HepG2 (cell line): ENCODE measurements around the gene KRTDAP. TPM values are rescaled to one million over a fixed set of nuclear protein-coding genes. Genes with fewer than 3 reads are reported as not detected.

Experiments used
- ATAC-seq: fragments of 200-7000 bp; cut with Tn5 transposase; 3 replicates; pipeline ENCODE4 v1.9.1; 2020; ENCODE audit warnings: mild to moderate bottlenecking, moderate library complexity
- BruUV-seq: library from RNA; stranded (reverse); fragments of 400-500 nt; replicated peaks from 2 replicates; lab custom pipeline; 2021; lab: Mats Ljungman, UMichigan
- CTCF ChIA-PET: fragments of 300-600 bp; formaldehyde crosslinking; extraction: SDS; loops from one replicate; lab custom pipeline; 2021; ENCODE audit warnings: low total read pairs, inconsistent platforms, low intra/inter-chr PET ratio; lab: Yijun Ruan, JAX
- POLR2A ChIA-PET: fragments of 350-600 bp; sonication (Branson Sonifier 250); formaldehyde crosslinking; loops from one replicate; lab custom pipeline; 2020; ENCODE audit warnings: antibody characterized with exemption, inconsistent platforms; lab: Yijun Ruan, JAX
- DNase-seq: peaks from one replicate; pipeline ENCODE4 v3.0.0-alpha.2; 2015; ENCODE audit warnings: low spot score
- FAIRE-seq: peaks from 3 replicates; lab custom pipeline; 2011; peaks lifted over from hg19 to GRCh38; lab: Jason Lieb, UNC
- H2AFZ ChIP-seq: one replicate; pipeline ENCODE4 v1.6.1; 2011; ENCODE audit warnings: low read length, inconsistent platforms
- H3K27ac ChIP-seq: fragments of 300-600 bp; 3 replicates; pipeline ENCODE4 v1.8.0; 2011; ENCODE audit warnings: mixed run types, mild to moderate bottlenecking, mixed read lengths, low read length, inconsistent platforms; ENCODE audit not compliant: insufficient read depth; ENCODE audit errors: extremely low read length
- H3K27me3 ChIP-seq, 2 experiments: fragments of 200-600 bp in 1 of 2; 2 replicates in 1 of 2; 3 replicates in 1 of 2; pipeline versions ENCODE4 v1.6.0 to v1.8.0; 2011; ENCODE audit warnings: low read length in 2 of 2, mild to moderate bottlenecking in 2 of 2, moderate library complexity in 2 of 2, inconsistent platforms in 1 of 2; ENCODE audit not compliant: insufficient read depth in 2 of 2, control insufficient read depth in 1 of 2
- H3K36me3 ChIP-seq, 2 experiments: fragments of 200-600 bp in 1 of 2; replicated peaks in 1 of 2; 2 replicates in 1 of 2; 3 replicates in 1 of 2; pipeline versions ENCODE4 v1.5.1 to v1.8.0; 2011; ENCODE audit warnings: low read length in 2 of 2, inconsistent platforms in 1 of 2; ENCODE audit not compliant: insufficient read depth in 2 of 2, control insufficient read depth in 1 of 2
- H3K4me1 ChIP-seq: 2 replicates; pipeline ENCODE4 v1.5.1; 2012; ENCODE audit warnings: low read length, inconsistent platforms; ENCODE audit not compliant: insufficient read depth
- H3K4me2 ChIP-seq: 2 replicates; pipeline ENCODE4 v1.6.0; 2011; ENCODE audit warnings: low read depth, low read length, inconsistent platforms
- H3K4me3 ChIP-seq, 3 experiments: fragments of 200-600 bp in 1 of 3; sonication (generic), shearing (Covaris generic) in 1 of 3; replicated peaks in 1 of 3; 2 replicates each; pipeline ENCODE4 v1.5.1; 2011 to 2016; ENCODE audit warnings: low read length in 3 of 3, inconsistent platforms in 2 of 3, low read depth in 2 of 3, mild to moderate bottlenecking in 2 of 3, control low read depth in 1 of 3, mixed read lengths in 1 of 3; ENCODE audit not compliant: insufficient read depth in 1 of 3
- H3K79me2 ChIP-seq: one replicate; pipeline ENCODE4 v1.6.1; 2011; ENCODE audit warnings: low read length, inconsistent platforms; ENCODE audit not compliant: insufficient read depth
- H3K9ac ChIP-seq: 2 replicates; pipeline ENCODE4 v1.6.0; 2011; ENCODE audit warnings: mild to moderate bottlenecking, low read depth, low read length, inconsistent platforms; ENCODE audit not compliant: insufficient read depth
- H3K9me3 ChIP-seq: 2 replicates; pipeline ENCODE4 v1.5.1; 2012; ENCODE audit warnings: mild to moderate bottlenecking, low read length
- H4K20me1 ChIP-seq: 2 replicates; pipeline ENCODE4 v1.6.0; 2011; ENCODE audit warnings: inconsistent platforms, mild to moderate bottlenecking, low read length, moderate library complexity; ENCODE audit not compliant: insufficient read depth
- CTCF ChIP-seq: sonication (generic); formaldehyde crosslinking; IDR thresholded peaks from 2 replicates; pipeline ENCODE4 v1.5.0; 2020; ENCODE audit warnings: mild to moderate bottlenecking, missing genetic modification reagents, moderate library complexity
- ESRRA ChIP-seq: sonication (generic); formaldehyde crosslinking; IDR thresholded peaks from 2 replicates; pipeline ENCODE4 v1.5.1; 2020; ENCODE audit warnings: mild to moderate bottlenecking, low read depth, missing genetic modification reagents
- GPN1 ChIP-seq: sonication (generic); formaldehyde crosslinking; IDR thresholded peaks from 2 replicates; pipeline ENCODE4 v1.5.1; 2020; ENCODE audit warnings: missing genetic modification reagents, borderline replicate concordance
- HNRNPK ChIP-seq: fragments of 200-400 bp; formaldehyde crosslinking; IDR thresholded peaks from 2 replicates; pipeline ENCODE4 v1.6.1; 2018; ENCODE audit warnings: low read length, low read depth, moderate library complexity, mild to moderate bottlenecking; ENCODE audit not compliant: poor library complexity, severe bottlenecking
- KDM5B ChIP-seq: sonication (generic); formaldehyde crosslinking; IDR thresholded peaks from 2 replicates; pipeline ENCODE4 v1.4.0; 2020; ENCODE audit warnings: missing genetic modification reagents, mild to moderate bottlenecking, borderline replicate concordance
- SP5 ChIP-seq: IDR thresholded peaks from 2 replicates; pipeline ENCODE4 v1.6.1; 2016; ENCODE audit warnings: low read depth, borderline replicate concordance
- TRIM24 ChIP-seq: sonication (generic); formaldehyde crosslinking; IDR thresholded peaks from 2 replicates; pipeline ENCODE4 v1.8.0; 2022; ENCODE audit warnings: mild to moderate bottlenecking, missing genetic modification reagents
- ZFY ChIP-seq: sonication (generic); formaldehyde crosslinking; IDR thresholded peaks from 2 replicates; pipeline ENCODE4 v1.4.0; 2020; ENCODE audit warnings: missing genetic modification reagents
- ZNF12 ChIP-seq: sonication (generic); formaldehyde crosslinking; IDR thresholded peaks from 2 replicates; pipeline ENCODE4 v1.5.0; 2020; ENCODE audit warnings: missing genetic modification reagents
- ZNF607 ChIP-seq: sonication (generic); formaldehyde crosslinking; IDR thresholded peaks from 2 replicates; pipeline ENCODE4 v1.5.1; 2020; ENCODE audit warnings: missing genetic modification reagents, mild to moderate bottlenecking, borderline replicate concordance
- ZNF773 ChIP-seq: sonication (generic); formaldehyde crosslinking; IDR thresholded peaks from 2 replicates; pipeline ENCODE4 v1.4.0; 2020; ENCODE audit warnings: missing genetic modification reagents, borderline replicate concordance
- WGBS: methylation state at CpG from one replicate; pipeline ENCODE4 v1.1.6; 2017; ENCODE audit warnings: low lambda C conversion rate; 5-methylcytosine and 5-hydroxymethylcytosine counted together
- in situ Hi-C: cut with HindIII; loops from 2 replicates; pipeline ENCODE4 v1.10.0; 2017; ENCODE audit warnings: low pct_unique_long_range_greater_than_20kb; ENCODE audit not compliant: extremely low pct_ligation_motif_present
- intact Hi-C: fragments of 100-400 bp; cut with micrococcal nuclease; formaldehyde crosslinking; loops from one replicate; pipeline ENCODE4 v1.10.0; 2022; ENCODE audit not compliant: unreplicated experiment
- polyA plus RNA-seq, 8 experiments: library from polyadenylated mRNA; depleted of rRNA in 3 of 8; stranded (reverse) in 7 of 8; unstranded in 1 of 8; fragments of >200 nt; fragmentation: Illumina TruSeq in 4 of 8; extraction: Trizol in 4 of 8; gene quantifications; 2 replicates each; pipeline versions ENCODE4 v1.2.1 to v1.2.3, GENCODE V29; 2011 to 2016; ENCODE audit warnings: low read depth in 4 of 8, missing spikeins in 1 of 8, mixed read lengths in 1 of 8; ENCODE audit not compliant: insufficient read depth in 1 of 8
- total RNA-seq, 5 experiments: library from RNA; depleted of rRNA; stranded (reverse); fragments of >200 nt; fragmentation: Illumina TruSeq; extraction: Trizol; gene quantifications; 2 replicates each; pipeline ENCODE4 v1.2.3, GENCODE V29; 2016; ENCODE audit warnings: low read depth in 1 of 5
- TF ChIP-seq, protein P1 (sequence below): sonication (generic); formaldehyde crosslinking; IDR thresholded peaks from 2 replicates; pipeline ENCODE4 v1.5.1; 2020; ENCODE audit warnings: mild to moderate bottlenecking, missing genetic modification reagents, moderate library complexity

KRTDAP gene
- total and polyA plus RNA-seq, 2 of the 13 experiments (the other 11 are each of a cell fraction or from before 2014, with no cell fraction given) = 0.86 to 1.5 TPM

DNA sequence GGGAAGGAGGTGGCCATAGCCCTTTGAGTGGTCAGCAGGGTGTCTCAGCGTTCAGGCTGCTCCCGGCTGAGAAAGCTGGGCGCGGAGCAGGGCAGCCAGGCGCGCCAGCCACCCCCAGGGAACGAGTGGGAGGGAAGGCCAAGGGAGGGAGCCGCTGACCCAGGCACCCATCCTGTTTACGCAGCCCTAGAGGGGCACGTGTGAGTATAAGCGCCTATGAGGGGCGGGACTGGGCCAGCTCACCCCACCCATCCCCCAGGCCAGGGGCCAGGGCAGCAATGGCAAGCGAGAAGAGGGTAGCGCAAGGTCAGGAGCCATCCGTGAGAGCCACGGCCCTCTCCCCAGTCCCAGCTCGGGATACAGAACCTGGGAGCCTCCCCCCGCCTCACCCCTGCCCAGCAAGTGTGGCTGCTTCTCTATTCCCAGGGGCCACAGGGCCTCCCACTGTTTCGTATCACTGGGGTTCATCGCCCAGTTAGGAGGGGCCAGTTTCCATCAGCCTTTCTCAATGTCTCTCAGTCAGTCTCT is 24.1 kb upstream of the KRTDAP start (continued):
- no peak for TF ChIP-seq HNRNPK
- TF ChIP-seq ZFY (CRISPR knock-in tag) = no peak
- TF ChIP-seq, protein P1, sequence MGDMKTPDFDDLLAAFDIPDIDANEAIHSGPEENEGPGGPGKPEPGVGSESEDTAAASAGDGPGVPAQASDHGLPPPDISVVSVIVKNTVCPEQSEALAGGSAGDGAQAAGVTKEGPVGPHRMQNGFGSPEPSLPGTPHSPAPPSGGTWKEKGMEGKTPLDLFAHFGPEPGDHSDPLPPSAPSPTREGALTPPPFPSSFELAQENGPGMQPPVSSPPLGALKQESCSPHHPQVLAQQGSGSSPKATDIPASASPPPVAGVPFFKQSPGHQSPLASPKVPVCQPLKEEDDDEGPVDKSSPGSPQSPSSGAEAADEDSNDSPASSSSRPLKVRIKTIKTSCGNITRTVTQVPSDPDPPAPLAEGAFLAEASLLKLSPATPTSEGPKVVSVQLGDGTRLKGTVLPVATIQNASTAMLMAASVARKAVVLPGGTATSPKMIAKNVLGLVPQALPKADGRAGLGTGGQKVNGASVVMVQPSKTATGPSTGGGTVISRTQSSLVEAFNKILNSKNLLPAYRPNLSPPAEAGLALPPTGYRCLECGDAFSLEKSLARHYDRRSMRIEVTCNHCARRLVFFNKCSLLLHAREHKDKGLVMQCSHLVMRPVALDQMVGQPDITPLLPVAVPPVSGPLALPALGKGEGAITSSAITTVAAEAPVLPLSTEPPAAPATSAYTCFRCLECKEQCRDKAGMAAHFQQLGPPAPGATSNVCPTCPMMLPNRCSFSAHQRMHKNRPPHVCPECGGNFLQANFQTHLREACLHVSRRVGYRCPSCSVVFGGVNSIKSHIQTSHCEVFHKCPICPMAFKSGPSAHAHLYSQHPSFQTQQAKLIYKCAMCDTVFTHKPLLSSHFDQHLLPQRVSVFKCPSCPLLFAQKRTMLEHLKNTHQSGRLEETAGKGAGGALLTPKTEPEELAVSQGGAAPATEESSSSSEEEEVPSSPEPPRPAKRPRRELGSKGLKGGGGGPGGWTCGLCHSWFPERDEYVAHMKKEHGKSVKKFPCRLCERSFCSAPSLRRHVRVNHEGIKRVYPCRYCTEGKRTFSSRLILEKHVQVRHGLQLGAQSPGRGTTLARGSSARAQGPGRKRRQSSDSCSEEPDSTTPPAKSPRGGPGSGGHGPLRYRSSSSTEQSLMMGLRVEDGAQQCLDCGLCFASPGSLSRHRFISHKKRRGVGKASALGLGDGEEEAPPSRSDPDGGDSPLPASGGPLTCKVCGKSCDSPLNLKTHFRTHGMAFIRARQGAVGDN (CRISPR knock-in tag) = peak; percentile 58; the same call in 1 of the 2 replicates
- TF ChIP-seq SP5 (CRISPR knock-in tag) = 0 out of 2 replicates have a peak, but pooled peaks have one; percentile 37
- TF ChIP-seq ZNF607 (CRISPR knock-in tag) = no peak
- peak; percentile 44; the same call in 1 of the 2 replicates for TF ChIP-seq ZNF12

DNA sequence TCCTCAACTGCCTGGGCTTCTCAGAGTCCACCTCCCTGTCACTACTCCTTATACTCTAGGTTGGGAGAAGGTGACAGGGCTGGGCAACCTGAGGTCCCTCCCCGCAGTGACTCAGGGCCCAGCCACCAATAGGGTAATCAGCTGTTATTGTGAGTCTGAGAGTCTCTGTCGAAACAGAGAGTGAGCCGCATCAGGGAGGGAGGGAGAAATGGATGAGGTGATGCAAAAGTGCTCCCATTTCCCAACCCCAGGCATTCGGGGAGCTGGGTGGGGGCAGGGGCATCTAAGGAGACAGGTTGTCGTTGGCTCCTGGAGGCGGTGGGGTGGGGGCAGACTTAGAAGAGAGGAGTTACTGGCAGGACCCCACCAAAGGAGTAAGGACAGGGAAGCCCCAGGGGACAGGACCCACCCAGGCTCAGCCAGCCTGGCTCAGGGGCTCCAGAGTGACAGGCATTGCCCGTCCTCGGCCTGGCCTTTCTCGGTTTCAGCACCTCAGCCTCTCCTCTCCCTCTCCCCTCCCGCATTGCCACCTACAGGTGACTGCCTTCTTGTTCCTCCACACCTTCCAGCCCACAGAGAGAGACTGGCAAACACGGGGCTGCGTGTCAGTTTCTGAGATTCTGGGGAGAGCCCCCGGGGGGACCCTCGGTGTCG is 23.5 kb upstream of the KRTDAP start, which contains the start of gene DMKN:
Gene DMKN (minus strand): TSS at position 22 of the 654 bp plus-strand sequence. CDS start 174 bp downstream, outside the sequence.
- H3K79me2 ChIP-seq = no peaks in the 10 kb centered on the region
- H3K4me3 ChIP-seq = peak within 1 kb of the TSS; percentile 12 to 63 (median 26); a peak in 5 of 6 replicates
- H3K9me3 ChIP-seq = no peaks in the 10 kb centered on the region
- no peak within 1 kb of the TSS for H2AFZ ChIP-seq
- H3K27me3 ChIP-seq = peaks cover 1 to 33% of the 10 kb centered on the region in 2 experiments; a peak in 3 of 5 replicates
- ChIA-PET POLR2A (interaction anchor here (1.2 to 1.3 kb wide), 2 partner anchors 26 to 232 kb away, joined by 3 to 5 read pairs; no protein-coding TSS in a partner anchor), CTCF (no interaction called here)
- H3K36me3 ChIP-seq = no peaks in the 10 kb centered on the region
- 5% methylated on average over 13 of the region's 15 CpGs for WGBS
- H3K4me2 ChIP-seq = peak within 1 kb of the TSS; percentile 74
- no peak within 1 kb of the TSS for H3K27ac ChIP-seq
- in situ Hi-C loops = no loop called here
- ATAC-seq (peak; percentile 34), FAIRE-seq (no peak), DNase-seq (peak; percentile 22)
- peak within 1 kb of the TSS; percentile 17; the same call in 1 of the 2 replicates for H3K9ac ChIP-seq
- no peaks in the 10 kb centered on the region for H4K20me1 ChIP-seq
- intact Hi-C loops = no loop called here
- no TSS peak for BruUV-seq
- H3K4me1 ChIP-seq = peaks cover 28% of the 10 kb centered on the region
- TF ChIP-seq TRIM24 (no peak), KDM5B (peak; percentile 21; the same call in 1 of the 2 replicates), GPN1 (CRISPR knock-in tag) (no peak), ZNF773 (CRISPR knock-in tag) (no peak), CTCF (CRISPR knock-in tag) (peak; percentile 37; the same call in 1 of the 2 replicates), ESRRA (no peak)
